H1 (cell line): ENCODE measurements around the gene AGAP1. TPM values are rescaled to one million over a fixed set of nuclear protein-coding genes. Genes with fewer than 3 reads are reported as not detected.

ENCODE experiments used
- CTCF ChIA-PET: fragments of 300-600 bp; sonication (Branson Sonifier 250); formaldehyde crosslinking; loops from one replicate; lab custom pipeline; 2021; ENCODE audit not compliant: partially characterized antibody; lab: Charles Lee
- POLR2A ChIA-PET: fragments of 300-600 bp; sonication (Branson Sonifier 250); formaldehyde crosslinking; loops from one replicate; lab custom pipeline; 2021; ENCODE audit warnings: inconsistent platforms; ENCODE audit not compliant: partially characterized antibody; lab: Charles Lee
- DNase-seq, 2 experiments: peaks; one replicate each; pipeline versions ENCODE4 v3.0.0 to v3.0.0-alpha.2; 2010 to 2022; ENCODE audit warnings: low spot score in 2 of 2, low read depth in 1 of 2, mixed read lengths in 1 of 2
- FAIRE-seq: peaks from 2 replicates; lab custom pipeline; 2011; peaks lifted over from hg19 to GRCh38; lab: Jason Lieb, UNC
- H2AFZ ChIP-seq: 2 replicates; pipeline ENCODE4 v1.8.1; 2012; ENCODE audit warnings: low read length, inconsistent platforms
- H2AK5ac ChIP-seq: 2 replicates; pipeline ENCODE4 v1.6.1; 2013; ENCODE audit warnings: low read depth, low read length
- H2BK120ac ChIP-seq: replicated peaks from 2 replicates; pipeline ENCODE3; 2013; ENCODE audit warnings: low read depth, low read length, inconsistent platforms
- H2BK12ac ChIP-seq: 2 replicates; pipeline ENCODE4 v1.6.1; 2013; ENCODE audit warnings: low read depth, low read length
- H2BK15ac ChIP-seq: 2 replicates; pipeline ENCODE4 v1.6.1; 2013; ENCODE audit warnings: low read length
- H2BK20ac ChIP-seq: 2 replicates; pipeline ENCODE4 v1.6.1; 2013; ENCODE audit warnings: low read length
- H2BK5ac ChIP-seq: 2 replicates; pipeline ENCODE4 v1.6.1; 2013; ENCODE audit warnings: low read depth, low read length
- H3K14ac ChIP-seq: 2 replicates; pipeline ENCODE4 v1.6.1; 2013; ENCODE audit warnings: inconsistent platforms; ENCODE audit not compliant: insufficient read length
- H3K18ac ChIP-seq: 2 replicates; pipeline ENCODE4 v1.6.1; 2013; ENCODE audit warnings: low read length; ENCODE audit errors: extremely low read depth
- H3K23ac ChIP-seq: 2 replicates; pipeline ENCODE4 v1.6.1; 2013; ENCODE audit warnings: inconsistent platforms; ENCODE audit not compliant: insufficient read length
- H3K23me2 ChIP-seq: 2 replicates; pipeline ENCODE4 v1.6.1; 2013; ENCODE audit warnings: low read depth, low read length
- H3K27ac ChIP-seq: 2 replicates; pipeline ENCODE4 v1.6.1; 2011; ENCODE audit warnings: low read depth, low read length, inconsistent platforms
- H3K27me3 ChIP-seq, 4 experiments: replicated peaks in 1 of 4; 1 replicate in 1 of 4; 2 replicates in 3 of 4; pipeline versions ENCODE4 v1.6.1 to v1.8.1; 2011 to 2013; ENCODE audit warnings: low read length in 3 of 4, mild to moderate bottlenecking in 3 of 4, inconsistent platforms in 2 of 4, mixed read lengths in 2 of 4, moderate library complexity in 1 of 4; ENCODE audit not compliant: control insufficient read depth in 3 of 4, insufficient read depth in 3 of 4; ENCODE audit errors: extremely low read depth in 1 of 4
- H3K36me3 ChIP-seq, 4 experiments: 2 replicates each; pipeline versions ENCODE4 v1.6.1 to v1.8.1; 2011 to 2013; ENCODE audit warnings: mild to moderate bottlenecking in 4 of 4, low read length in 3 of 4, moderate library complexity in 2 of 4, control low read depth in 1 of 4, inconsistent platforms in 1 of 4; ENCODE audit not compliant: insufficient read depth in 4 of 4, control insufficient read depth in 2 of 4
- H3K4ac ChIP-seq: replicated peaks from 2 replicates; pipeline ENCODE3; 2013; ENCODE audit warnings: low read length, low read depth, mixed read lengths, inconsistent platforms; ENCODE audit not compliant: insufficient read length
- H3K4me1 ChIP-seq, 4 experiments: replicated peaks in 1 of 4; 1 replicate in 1 of 4; 2 replicates in 3 of 4; pipeline versions ENCODE4 v1.6.1 to v1.8.1; 2011 to 2013; ENCODE audit warnings: low read length in 3 of 4, inconsistent platforms in 2 of 4, mixed read lengths in 1 of 4; ENCODE audit not compliant: insufficient read depth in 4 of 4, control insufficient read depth in 3 of 4
- H3K4me2 ChIP-seq, 2 experiments: 2 replicates each; pipeline versions ENCODE4 v1.6.1 to v1.8.1; 2011 to 2013; ENCODE audit warnings: low read depth in 2 of 2, low read length in 2 of 2, control low read depth in 1 of 2, inconsistent platforms in 1 of 2, mild to moderate bottlenecking in 1 of 2; ENCODE audit not compliant: insufficient read depth in 1 of 2
- H3K4me3 ChIP-seq, 4 experiments: fragments of 200-600, 300-600 bp in 1 of 4; sonication (generic), shearing (Covaris generic), sonication (Bioruptor Twin) in 1 of 4; 2 replicates each; pipeline versions ENCODE4 v1.5.1 to v1.8.1; 2011 to 2016; ENCODE audit warnings: low read length in 4 of 4, low read depth in 3 of 4, control low read depth in 2 of 4, inconsistent platforms in 2 of 4, mild to moderate bottlenecking in 2 of 4, mixed read lengths in 1 of 4, moderate library complexity in 1 of 4; ENCODE audit not compliant: insufficient read depth in 2 of 4; ENCODE audit errors: extremely low read depth in 1 of 4
- H3K56ac ChIP-seq: replicated peaks from 2 replicates; pipeline ENCODE3; 2013; ENCODE audit warnings: low read depth, mild to moderate bottlenecking, mixed read lengths, low read length, inconsistent platforms; ENCODE audit not compliant: insufficient read length
- H3K79me1 ChIP-seq: 2 replicates; pipeline ENCODE4 v1.6.1; 2013; ENCODE audit warnings: low read depth, low read length, control low read depth
- H3K79me2 ChIP-seq, 2 experiments: 2 replicates each; pipeline versions ENCODE4 v1.6.1 to v1.8.1; 2012 to 2013; ENCODE audit warnings: low read length in 2 of 2, mild to moderate bottlenecking in 2 of 2, inconsistent platforms in 1 of 2; ENCODE audit not compliant: insufficient read depth in 2 of 2, control insufficient read depth in 1 of 2
- H3K9ac ChIP-seq, 4 experiments: replicated peaks in 1 of 4; 1 replicate in 1 of 4; 2 replicates in 3 of 4; pipeline versions ENCODE4 v1.6.1 to v1.8.1; 2011 to 2013; ENCODE audit warnings: low read depth in 3 of 4, low read length in 3 of 4, control low read depth in 2 of 4, mild to moderate bottlenecking in 2 of 4, moderate library complexity in 2 of 4, inconsistent platforms in 1 of 4; ENCODE audit errors: extremely low read depth in 1 of 4
- H3K9me3 ChIP-seq, 2 experiments: 2 replicates each; pipeline versions ENCODE4 v1.6.1 to v1.8.1; 2012 to 2013; ENCODE audit warnings: mild to moderate bottlenecking in 2 of 2, moderate library complexity in 2 of 2, control low read depth in 1 of 2, inconsistent platforms in 1 of 2, low read depth in 1 of 2, low read length in 1 of 2, mixed read lengths in 1 of 2; ENCODE audit not compliant: insufficient read depth in 2 of 2
- H4K20me1 ChIP-seq, 2 experiments: replicated peaks in 1 of 2; 2 replicates each; pipeline versions ENCODE3 to v1.8.1; 2011 to 2013; ENCODE audit warnings: inconsistent platforms in 2 of 2, low read length in 2 of 2, mild to moderate bottlenecking in 1 of 2; ENCODE audit not compliant: insufficient read depth in 2 of 2, control insufficient read depth in 1 of 2
- H4K5ac ChIP-seq: 2 replicates; pipeline ENCODE4 v1.6.1; 2013; ENCODE audit warnings: low read length, low read depth, mixed read lengths, inconsistent platforms; ENCODE audit not compliant: insufficient read length
- H4K8ac ChIP-seq: 2 replicates; pipeline ENCODE4 v1.8.0; 2013; ENCODE audit warnings: mild to moderate bottlenecking, moderate library complexity, low read length, inconsistent platforms; ENCODE audit not compliant: insufficient read depth; ENCODE audit errors: extremely low read depth
- H4K91ac ChIP-seq: replicated peaks from 2 replicates; pipeline ENCODE3; 2013; ENCODE audit warnings: low read length, mixed read lengths, inconsistent platforms; ENCODE audit not compliant: insufficient read length
- ATF2 ChIP-seq: IDR thresholded peaks from 2 replicates; pipeline ENCODE4 v1.6.1; 2012; ENCODE audit warnings: low read length, inconsistent platforms
- CBX5 ChIP-seq: fragments of 300-800, 300-1000 bp; sonication (generic); IDR thresholded peaks from 2 replicates; pipeline ENCODE4 v1.7.1; 2016; ENCODE audit warnings: antibody characterized with exemption, low read length, low read depth
- RFX5 ChIP-seq: IDR thresholded peaks from 2 replicates; pipeline ENCODE4 v1.6.1; 2011; ENCODE audit warnings: low read depth, low read length, improper control_type of control experiment, borderline replicate concordance
- TBP ChIP-seq: IDR thresholded peaks from 2 replicates; pipeline ENCODE4 v1.6.1; 2011; ENCODE audit warnings: low read depth, low read length, improper control_type of control experiment
- WGBS, 2 experiments: shearing (Covaris generic) in 1 of 2; methylation state at CpG; one replicate each; pipeline versions ENCODE4 v1.1.6 to v1.1.7; 2013 to 2015; ENCODE audit warnings: low lambda C conversion rate in 2 of 2, mixed read lengths in 2 of 2, inconsistent platforms in 1 of 2, low coverage in 1 of 2, missing lambda C conversion rate in 1 of 2; ENCODE audit not compliant: insufficient replicate concordance in 2 of 2, insufficient coverage in 1 of 2, insufficient read length in 1 of 2; ENCODE audit errors: extremely low coverage in 1 of 2, missing lambda C conversion rate in 1 of 2; 5-methylcytosine and 5-hydroxymethylcytosine counted together
- polyA plus RNA-seq, 7 experiments: library from polyadenylated mRNA; depleted of rRNA in 3 of 7; stranded (reverse) in 5 of 7; unstranded in 2 of 7; fragments of >200 nt in 5 of 7; fragments of 200-250 nt in 2 of 7; gene quantifications; 1 replicate in 5 of 7; 2 replicates in 1 of 7; 4 replicates in 1 of 7; pipeline versions ENCODE4 v1.2.1 to v1.2.3, GENCODE V29; 2011 to 2013; ENCODE audit warnings: missing spikeins in 2 of 7, mixed read lengths in 2 of 7
- total RNA-seq: library from RNA; stranded (reverse); fragmentation: NEBNext Ultra II Directional; extraction: Animal tissue kit (Norgen Biotek cat#: 25700); gene quantifications from 2 replicates; pipeline ENCODE4 v1.2.1, GENCODE V29; 2021

Gene AGAP1
- total and polyA plus RNA-seq, 2 of the 8 experiments (the other 6 are each of a cell fraction or from before 2014, with no cell fraction given) = 18.1 to 39.4 TPM

GRCh38 chr2:235960011-235960715 lies 466.3 kb downstream of the AGAP1 start:
- H3K79me1 ChIP-seq = no peaks in the 10 kb centered on the region; the same call in none of the 2 replicates
- no peak overlapping the region for H3K14ac ChIP-seq
- no peak overlapping the region for H4K91ac ChIP-seq
- no peak overlapping the region for H2BK20ac ChIP-seq
- no peak overlapping the region for H2BK12ac ChIP-seq
- no peak overlapping the region for H3K18ac ChIP-seq
- no peak overlapping the region for H4K5ac ChIP-seq
- H3K4ac ChIP-seq = no peak overlapping the region
- POLR2A ChIA-PET = no interaction called here
- WGBS, 2 experiments = 90% methylated on average over 21 of the region's 21 CpGs; no CpG with 5 or more reads in 1 of the 2 experiments
- no peaks in the 10 kb centered on the region for H3K27me3 ChIP-seq
- no peaks in the 10 kb centered on the region for H3K36me3 ChIP-seq
- H2BK120ac ChIP-seq = no peak overlapping the region
- no peaks in the 10 kb centered on the region for H3K23me2 ChIP-seq
- peaks cover 0 to 2% (median 0%) of the 10 kb centered on the region in 4 experiments; a peak in 2 of 7 replicates for H3K4me1 ChIP-seq
- TF ChIP-seq TBP (no peak), CBX5 (no peak), ATF2 (no peak), RFX5 (no peak)
- H4K8ac ChIP-seq = peak overlapping the region; percentile 29; the same call in 1 of the 2 replicates
- DNase-seq = no peak
- no peak overlapping the region for H2BK15ac ChIP-seq
- H4K20me1 ChIP-seq = peaks cover 0 to 2% of the 10 kb centered on the region in 2 experiments
- no peak overlapping the region for H3K56ac ChIP-seq
- no peak overlapping the region for H3K27ac ChIP-seq
- no peak overlapping the region for H3K9ac ChIP-seq
- no peak overlapping the region for H3K23ac ChIP-seq
- H2BK5ac ChIP-seq = no peak overlapping the region
- no peak overlapping the region for H3K4me2 ChIP-seq
- H3K9me3 ChIP-seq = no peaks in the 10 kb centered on the region
- CTCF ChIA-PET = interaction anchor here (1.2 kb wide), 1 partner anchor 21 kb away, joined by 3 read pairs; no protein-coding TSS in a partner anchor
- H2AK5ac ChIP-seq = no peak overlapping the region
- H3K4me3 ChIP-seq = no peak overlapping the region
- H2AFZ ChIP-seq = no peak overlapping the region
- no peaks in the 10 kb centered on the region for H3K79me2 ChIP-seq
- no peak for FAIRE-seq
